Left ventricle myocardium superior (tissue), 1 donor: ENCODE measurements around the gene MIB1. TPM values are rescaled to one million over a fixed set of nuclear protein-coding genes. Genes with fewer than 3 reads are reported as not detected.

ENCODE experiments used
- ATAC-seq: fragments of 200-7000 bp; cut with Tn5 transposase; one replicate; pipeline ENCODE4 v1.9.1; 2020; ENCODE audit warnings: mild to moderate bottlenecking, moderate library complexity
- DNase-seq: peaks from one replicate; pipeline ENCODE4 v3.0.0-alpha.2; 2020
- intact Hi-C: fragments of 100-400 bp; cut with micrococcal nuclease; formaldehyde crosslinking; loops from one replicate; pipeline ENCODE4 v1.11.0; 2022
- total RNA-seq: library from RNA; stranded (reverse); fragmentation: NEBNext Ultra II Directional; extraction: Animal tissue kit (Norgen Biotek cat#: 25700); gene quantifications from one replicate; pipeline ENCODE4 v1.2.1, GENCODE V29; 2021
- donor health status: DM: no; HTN: yes; CAD: no; lungs with severe emphysema.

The MIB1 gene
- total RNA-seq, 1 donor from 2014 or later: 18.9 TPM

DNA sequence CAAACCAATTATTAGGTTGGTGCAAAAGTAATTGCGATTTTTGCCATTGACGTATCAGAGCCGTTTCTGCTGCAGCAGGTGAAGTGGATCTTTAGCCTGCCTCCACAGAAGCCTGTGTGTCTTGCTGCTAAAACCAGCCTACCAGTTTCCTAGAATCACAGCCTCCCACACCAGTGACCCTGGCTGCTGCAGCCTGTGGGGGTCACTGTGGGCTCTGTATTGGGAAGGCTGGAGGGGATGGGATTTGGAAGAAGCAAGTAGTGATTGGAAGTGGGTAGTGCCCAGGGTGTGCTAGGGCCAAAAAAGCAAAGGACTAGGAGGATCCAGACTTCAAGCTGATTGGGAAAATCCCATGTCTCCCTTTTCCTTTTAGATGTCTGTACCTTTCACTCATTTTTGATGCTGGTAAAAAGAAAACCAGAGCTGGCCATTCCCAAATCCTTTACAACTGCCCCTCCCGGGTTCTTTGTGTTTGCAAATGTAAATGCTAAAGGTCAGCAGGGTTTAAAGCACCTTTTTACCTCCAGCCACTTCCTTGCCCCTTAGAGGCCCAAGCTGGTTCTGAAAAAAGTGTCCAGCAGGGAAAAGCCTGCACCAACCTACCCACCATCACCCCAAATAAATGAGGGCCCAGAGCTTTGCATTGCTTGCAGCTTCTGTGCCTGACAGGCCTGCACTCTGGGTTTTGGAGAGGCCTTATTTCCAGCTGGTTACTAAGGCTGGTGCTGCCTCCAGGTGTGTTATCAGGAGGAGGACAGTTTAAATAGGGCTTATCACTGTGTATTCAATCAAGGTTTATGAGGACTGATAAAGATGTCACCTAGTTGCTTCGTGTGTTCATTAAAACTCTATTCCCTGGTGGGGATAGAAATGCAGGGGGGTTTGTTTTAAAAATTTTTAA lies 172.0 kb downstream of the MIB1 start:
- DNase-seq (no peak), ATAC-seq (peak; percentile 68)
- intact Hi-C loops: loop anchor here (10.0 kb wide), 1 partner anchor 652 kb away; no protein-coding TSS in a partner anchor

DNA sequence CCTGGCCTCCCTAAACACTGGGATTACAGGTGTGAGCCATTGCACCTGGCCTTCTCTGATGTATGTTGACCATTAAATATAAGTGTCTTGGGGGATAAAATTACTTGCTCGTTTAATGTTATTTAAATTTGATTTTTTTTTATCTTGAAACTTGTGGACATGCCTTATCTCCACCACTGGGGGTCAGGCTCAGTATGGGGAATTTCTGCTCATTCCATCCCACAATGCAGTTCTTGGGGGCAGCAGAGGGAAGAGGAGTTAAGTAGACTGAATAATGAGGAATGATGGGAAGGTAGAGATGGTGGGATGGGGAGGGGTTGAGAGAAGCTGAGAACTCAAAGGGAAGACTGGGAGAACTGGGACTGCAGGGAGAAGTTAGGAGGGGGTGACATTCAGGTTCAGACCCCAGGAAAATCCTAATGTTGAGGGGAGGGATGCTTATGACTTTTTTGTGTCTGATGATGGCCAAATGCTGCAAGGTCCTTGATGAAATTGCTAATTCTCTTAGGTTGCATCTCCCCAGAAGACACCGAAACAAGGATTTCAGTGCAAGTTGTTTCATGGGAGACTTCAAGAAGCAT lies 174.2 kb downstream of the MIB1 start:
- peak; percentile 80 for ATAC-seq
- no peak for DNase-seq
- intact Hi-C loops: loop anchor here (10.0 kb wide), 1 partner anchor 650 kb away; no protein-coding TSS in a partner anchor

DNA sequence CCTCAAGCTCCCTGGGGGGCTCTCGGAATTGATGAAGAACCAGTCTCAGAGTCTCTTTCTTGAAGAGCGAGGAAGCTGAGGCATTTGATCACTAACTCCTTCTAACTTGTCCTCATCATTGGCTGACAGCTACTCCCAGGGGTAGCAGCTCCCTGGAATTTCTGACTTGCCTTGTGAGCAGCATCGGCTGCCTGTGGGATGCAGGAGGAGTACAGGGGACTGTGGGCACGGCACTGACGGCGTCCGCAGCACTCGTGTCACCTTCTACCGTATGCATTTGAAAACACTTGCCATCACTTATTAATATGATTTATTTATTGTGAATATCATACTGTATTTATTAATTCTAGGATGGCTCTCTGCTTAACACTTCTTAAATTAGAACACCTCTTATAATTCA lies 175.0 kb downstream of the MIB1 start:
- intact Hi-C loops: loop anchor here (10.0 kb wide), 1 partner anchor 649 kb away; no protein-coding TSS in a partner anchor
- no peak for DNase-seq

GRCh38 chr18:21916594-21916993 lies 176.0 kb downstream of the MIB1 start:
- no peak for DNase-seq
- intact Hi-C loops: loop anchor here (10.0 kb wide), 1 partner anchor 648 kb away; no protein-coding TSS in a partner anchor
- no peak for ATAC-seq

More for the DNA sequence above, 175.0 kb downstream of the MIB1 start:
- ATAC-seq: no peak

DNA sequence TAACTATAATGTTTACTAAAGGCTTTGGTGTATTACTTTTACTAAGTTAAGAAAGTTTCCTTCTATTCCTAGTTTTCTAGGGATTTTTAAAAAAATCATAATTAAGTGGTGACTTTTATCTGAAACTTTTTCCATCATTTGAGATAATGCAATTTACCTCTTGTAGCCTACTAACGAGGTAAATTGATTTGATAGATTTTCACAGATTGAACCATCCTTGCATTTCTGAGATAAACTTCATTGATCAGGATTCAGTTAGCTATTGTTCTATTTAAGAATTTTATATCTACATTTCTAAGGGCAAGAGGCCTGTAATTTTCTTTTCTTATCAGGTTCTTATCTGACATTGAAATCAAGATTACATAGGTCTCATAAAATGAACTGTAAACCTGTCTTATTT lies 178.1 kb downstream of the MIB1 start:
- DNase-seq (no peak), ATAC-seq (no peak)
- intact Hi-C loops: loop anchor here (10.0 kb wide), 1 partner anchor 646 kb away; no protein-coding TSS in a partner anchor

Other genes with a start within 250 kb of the MIB1 start
- 10.1 TPM for gene ESCO1, start 140.1 kb upstream of the MIB1 start, total RNA-seq
- 22.6 TPM for gene SNRPD1, start 128.5 kb upstream of the MIB1 start, total RNA-seq
- 6.0 TPM for gene ABHD3, start 36.0 kb upstream of the MIB1 start, total RNA-seq